Measurements from ENCODE around the gene C3orf18. TPM values are rescaled to one million over a fixed set of nuclear protein-coding genes. Genes with fewer than 3 reads are reported as not detected.

Gene C3orf18
- total RNA-seq, 1 donor from 2014 or later, result 12.7 TPM

- no peak for TF ChIP-seq CTCF (conservative IDR thresholded peaks at IDR 0.05)
- H3K36me3 Mint-ChIP-seq (ENCODE audit: low read depth), result no peaks in the 10 kb centered on the region
- DNase-seq (ENCODE audit: low read depth, low spot score), result no peak
- no peak overlapping the region for H3K27ac Mint-ChIP-seq (ENCODE audit: unreplicated experiment)
- H3K27me3 Mint-ChIP-seq (ENCODE audit: low read depth), result peaks cover 11% of the 10 kb centered on the region
- H3K4me1 Mint-ChIP-seq, result peaks cover under 1% of the 10 kb centered on the region
- H3K4me3 Mint-ChIP-seq, result no peak overlapping the region
- H3K9me3 Mint-ChIP-seq, result no peaks in the 10 kb centered on the region
Measured at GRCh38 chr3:50508821-50509220, 58.7 kb downstream of the C3orf18 start.

Other genes with a start within 250 kb of the C3orf18 start
- 73.0 and 78.0 TPM in 2 replicates for gene HYAL2, start 245.0 kb downstream of the C3orf18 start, total RNA-seq
- 35.0 and 35.5 TPM in 2 replicates for gene TUSC2, start 239.5 kb downstream of the C3orf18 start, total RNA-seq
- 15.1 and 16.8 TPM in 2 replicates for gene RASSF1, start 226.9 kb downstream of the C3orf18 start, total RNA-seq
- 2.3 and 2.5 TPM in 2 replicates for gene ZMYND10, start 222.0 kb downstream of the C3orf18 start, total RNA-seq
- 29.7 and 30.6 TPM in 2 replicates for gene NPRL2, start 217.0 kb downstream of the C3orf18 start, total RNA-seq
- gene CYB561D2, start 216.9 kb downstream of the C3orf18 start, total RNA-seq, result 11.7 and 12.8 TPM in 2 replicates
- gene TMEM115, start 208.2 kb downstream of the C3orf18 start, total RNA-seq, result 37.8 and 39.2 TPM in 2 replicates
- gene CACNA2D2, start 64.1 kb downstream of the C3orf18 start, total RNA-seq, result 8.7 and 9.3 TPM in 2 replicates
- gene HEMK1, start 1.8 kb upstream of the C3orf18 start, total RNA-seq, result 22.8 and 22.9 TPM in 2 replicates
- gene CISH, start 44.0 kb upstream of the C3orf18 start, total RNA-seq, result 8.1 and 8.6 TPM in 2 replicates
- gene MAPKAPK3, start 49.4 kb upstream of the C3orf18 start, total RNA-seq, result 37.0 and 38.8 TPM in 2 replicates
- gene DOCK3, start 107.2 kb upstream of the C3orf18 start, total RNA-seq, result 5.0 and 5.4 TPM in 2 replicates

All from neural crest cell (in vitro differentiated cells).